Peyer's patch (tissue), 4 donors: ENCODE measurements around the gene GLDC. TPM values are rescaled to one million over a fixed set of nuclear protein-coding genes. Genes with fewer than 3 reads are reported as not detected.

ENCODE experiments used
- DNase-seq, 3 donors: peaks; one replicate each; pipeline ENCODE4 v3.0.0-alpha.2; 2017 to 2019
- H3K27ac ChIP-seq, 4 donors: fragments of 200-600 bp; sonication (generic); one replicate each; pipeline ENCODE4 v1.5.1; 2016 to 2019
- H3K27me3 ChIP-seq, 2 donors: fragments of 200-600 bp; sonication (generic); one replicate each; pipeline ENCODE4 v1.5.1; 2019
- H3K36me3 ChIP-seq, 3 donors: fragments of 200-600 bp; sonication (generic); one replicate each; pipeline ENCODE4 v1.5.1; 2016 to 2019
- H3K4me1 ChIP-seq, 4 donors: fragments of 200-600 bp; sonication (generic); one replicate each; pipeline ENCODE4 v1.5.1; 2016 to 2019
- H3K4me3 ChIP-seq, 4 donors: fragments of 200-600 bp; sonication (generic); 1 replicate in 3 of 4; 2 replicates in 1 of 4; pipeline ENCODE4 v1.5.1; 2016 to 2019; ENCODE audit warnings: mild to moderate bottlenecking in 1 of 4
- H3K9me3 ChIP-seq, 4 donors: fragments of 200-600 bp; sonication (generic); one replicate each; pipeline ENCODE4 v1.5.1; 2016 to 2019; ENCODE audit warnings: mild to moderate bottlenecking in 1 of 4
- CTCF ChIP-seq, 6 experiments: fragments of 450-650 bp in 4 of 6; fragments of 200-600 bp in 2 of 6; sonication (generic) in 1 of 6; IDR thresholded peaks; one replicate each; pipeline ENCODE4 v1.5.1; 2017 to 2019; ENCODE audit warnings: antibody characterized with exemption in 6 of 6, mild to moderate bottlenecking in 3 of 6, moderate library complexity in 1 of 6
- POLR2A ChIP-seq, 2 donors: fragments of 450-650 bp; IDR thresholded peaks; one replicate each; pipeline ENCODE4 v1.5.1; 2017; ENCODE audit warnings: antibody characterized with exemption in 2 of 2, mild to moderate bottlenecking in 2 of 2, moderate library complexity in 2 of 2
- total RNA-seq, 4 donors: library from RNA; depleted of rRNA; stranded (reverse); fragments of >200 nt; gene quantifications; one replicate each; pipeline ENCODE4 v1.1.0, GENCODE V29; 2016

The GLDC gene
- total RNA-seq, 4 donors from 2014 or later: 0.27 to 2.5 TPM; not detected in 2

GRCh38 chr9:6619909-6620308, 25.6 kb downstream of the GLDC start:
- DNase-seq: no peak
- Histone ChIP-seq H3K36me3 (no peaks in the 10 kb centered on the region), H3K9me3 (no peaks in the 10 kb centered on the region), H3K27me3 (no peaks in the 10 kb centered on the region), H3K4me3 (no peak overlapping the region), H3K4me1 (no peaks in the 10 kb centered on the region), H3K27ac (no peak overlapping the region)
- TF ChIP-seq POLR2A (IDR thresholded peaks at IDR 0.05) (no peak), CTCF (IDR thresholded peaks at IDR 0.05) (no peak)

DNA sequence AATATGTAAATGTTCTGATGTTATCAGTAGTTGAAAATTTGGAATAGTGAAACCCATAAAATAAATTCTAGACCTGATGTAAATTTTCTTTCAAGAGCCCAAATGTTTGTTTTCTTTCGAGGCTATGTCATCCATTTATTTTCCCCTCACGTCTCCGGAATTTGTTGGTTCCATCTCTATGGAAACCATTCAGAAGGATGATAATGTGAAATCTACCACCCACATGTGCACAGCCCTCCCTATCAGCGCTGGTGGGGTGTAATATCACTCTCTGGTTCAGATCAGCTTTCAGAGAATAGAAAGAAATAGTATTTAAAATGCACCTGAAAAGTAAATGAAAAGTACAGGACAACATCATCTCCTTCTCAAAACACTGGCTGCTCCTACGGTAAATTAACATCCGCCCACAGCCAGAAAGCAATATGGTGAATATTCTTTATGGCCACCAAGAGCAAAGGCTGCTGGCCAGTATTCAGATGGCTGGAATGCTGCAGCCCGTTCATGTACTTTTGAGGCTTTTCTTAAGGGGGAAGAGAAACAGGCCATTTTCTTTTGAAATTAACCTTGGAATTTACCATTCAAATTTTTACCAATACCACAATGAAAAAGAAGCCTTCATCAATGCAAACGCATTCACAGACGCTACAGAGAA, 28.5 kb downstream of the GLDC start:
- Histone ChIP-seq H3K4me3 (no peak overlapping the region), H3K4me1 (no peaks in the 10 kb centered on the region), H3K36me3 (no peaks in the 10 kb centered on the region), H3K27me3 (no peaks in the 10 kb centered on the region), H3K9me3 (no peaks in the 10 kb centered on the region), H3K27ac (no peak overlapping the region)
- TF ChIP-seq CTCF (IDR thresholded peaks at IDR 0.05) (no peak), POLR2A (IDR thresholded peaks at IDR 0.05) (no peak)
- DNase-seq: no peak

- no peak for DNase-seq
These were observed 31.0 kb downstream of the GLDC start for GRCh38 chr9:6614489-6614888.

DNA sequence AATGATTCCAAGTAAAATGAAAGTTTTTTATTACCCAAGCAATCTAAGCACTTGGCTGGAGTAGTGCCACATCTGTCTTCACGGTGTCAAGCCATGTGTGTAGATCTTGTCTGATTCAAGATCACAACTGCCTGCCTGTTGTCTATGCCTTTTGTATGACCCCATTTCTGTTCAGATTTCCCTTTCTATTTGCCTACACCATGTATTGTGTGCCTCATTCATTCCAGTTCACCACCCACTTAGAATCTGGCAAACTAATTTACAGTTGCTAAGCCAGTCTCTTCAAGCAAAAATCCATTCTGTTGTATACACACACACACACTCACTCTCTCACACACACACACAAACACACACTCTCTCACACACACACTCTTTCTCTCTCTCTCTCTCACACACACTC, 33.7 kb downstream of the GLDC start:
- Histone ChIP-seq H3K4me3 (no peak overlapping the region), H3K4me1 (no peaks in the 10 kb centered on the region), H3K27ac (no peak overlapping the region), H3K27me3 (no peaks in the 10 kb centered on the region), H3K9me3 (no peaks in the 10 kb centered on the region), H3K36me3 (no peaks in the 10 kb centered on the region)
- no peak for TF ChIP-seq POLR2A (IDR thresholded peaks at IDR 0.05)
- no peak for TF ChIP-seq CTCF (IDR thresholded peaks at IDR 0.05)
- DNase-seq: no peak

More at GRCh38 chr9:6614489-6614888, 31.0 kb downstream of the GLDC start:
- Histone ChIP-seq H3K4me3 (no peak overlapping the region), H3K4me1 (no peaks in the 10 kb centered on the region), H3K9me3 (no peaks in the 10 kb centered on the region), H3K27me3 (no peaks in the 10 kb centered on the region), H3K27ac (no peak overlapping the region), H3K36me3 (no peaks in the 10 kb centered on the region)
- no peak for TF ChIP-seq CTCF (IDR thresholded peaks at IDR 0.05)
- TF ChIP-seq POLR2A (IDR thresholded peaks at IDR 0.05): no peak

DNA sequence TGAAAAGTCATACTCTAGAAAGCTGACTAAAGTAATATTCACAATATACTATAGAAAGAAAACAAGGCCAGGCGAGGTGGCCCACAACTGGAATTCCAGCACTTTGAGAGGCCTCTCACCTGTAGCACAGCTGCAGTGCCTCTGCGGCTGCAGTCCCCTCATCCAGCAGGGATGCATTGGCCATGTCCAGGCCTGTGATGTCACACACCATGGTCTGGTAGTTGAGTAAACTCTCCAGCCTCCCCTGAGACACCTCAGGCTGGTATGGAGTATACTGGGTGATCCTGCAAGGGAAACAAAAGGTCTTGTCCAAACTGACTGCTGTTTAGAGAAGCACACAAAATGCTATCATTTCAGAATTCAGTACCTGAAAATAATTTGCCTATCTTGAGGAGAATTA, 35.5 kb downstream of the GLDC start:
- no peak for DNase-seq

More for the DNA sequence above, 35.5 kb downstream of the GLDC start:
- Histone ChIP-seq H3K9me3 (no peaks in the 10 kb centered on the region), H3K36me3 (no peaks in the 10 kb centered on the region), H3K27ac (no peak overlapping the region), H3K4me1 (no peaks in the 10 kb centered on the region), H3K27me3 (no peaks in the 10 kb centered on the region), H3K4me3 (no peak overlapping the region)
- TF ChIP-seq POLR2A (IDR thresholded peaks at IDR 0.05): no peak
- TF ChIP-seq CTCF (IDR thresholded peaks at IDR 0.05): no peak
